ENCODE measurements around the gene ATP6V0B. TPM values are rescaled to one million over a fixed set of nuclear protein-coding genes. Genes with fewer than 3 reads are reported as not detected.

Gene ATP6V0B
- total and polyA plus RNA-seq, 2 donors (not counting 3 experiments of a cell fraction or from before 2014, with no cell fraction given), result 110 to 325 TPM

DNA sequence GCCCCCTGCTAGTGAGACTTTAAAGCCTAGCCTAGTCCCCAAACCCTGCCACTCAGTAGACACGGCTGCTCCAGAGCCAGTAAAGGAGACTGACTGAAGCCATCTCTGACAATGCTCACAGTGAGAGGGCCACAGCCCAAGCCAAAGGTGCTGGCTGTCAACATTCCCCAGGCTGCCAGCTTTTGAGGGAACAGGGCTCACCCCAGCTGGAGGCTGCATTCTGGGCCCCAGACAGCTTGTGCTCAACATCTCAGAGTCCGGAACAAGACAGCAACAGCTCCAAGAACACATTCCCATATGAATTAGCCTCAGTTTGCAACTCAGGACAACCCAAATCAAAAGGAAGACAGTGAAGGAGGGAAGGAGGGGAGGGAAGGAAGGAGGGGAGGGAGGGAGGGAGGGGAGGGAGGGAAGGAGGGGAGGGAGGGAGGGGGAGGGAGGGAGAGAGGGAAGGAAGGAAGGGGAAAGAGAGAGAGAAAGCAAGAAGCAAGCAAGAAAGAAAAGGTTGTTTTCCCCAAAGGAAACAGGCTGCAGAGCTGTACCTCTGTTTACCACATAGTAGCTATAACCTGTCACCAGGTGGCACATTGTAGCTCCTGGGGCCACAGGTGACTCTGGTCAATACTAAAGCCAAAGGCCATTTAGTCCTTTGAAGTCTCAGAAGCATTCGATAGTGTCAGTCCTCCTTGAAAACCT is 35.7 kb upstream of the ATP6V0B start:
- intact Hi-C loops (cut with micrococcal nuclease) (no loop called here), dilution Hi-C loops (cut with MboI; ENCODE audit: extremely low pct_ligation_motif_present, low sequenced_read_pairs) (loop anchor here (25.0 kb wide), 1 partner anchor 177 kb away; no protein-coding TSS in a partner anchor)
- CTCF ChIA-PET, result interaction anchor here (1.4 to 18.1 kb wide), 3 partner anchors 9 to 175 kb away, joined by 5 to 965 read pairs (median 9); no protein-coding TSS in a partner anchor
- H3K27me3 ChIP-seq (ENCODE audit: control insufficient read depth in 2 of 2, insufficient read depth in 2 of 2, low read length in 2 of 2), result peaks cover under 1 to 3% of the 10 kb centered on the region in 2 experiments
- H3K9me3 ChIP-seq (replicated peaks; ENCODE audit: control insufficient read depth, insufficient read depth, low read length), result no peaks in the 10 kb centered on the region
- H3K36me3 ChIP-seq (ENCODE audit: control insufficient read depth in 2 of 2, extremely low read depth in 1 of 2, insufficient read depth in 2 of 2, low read length in 2 of 2), result no peaks in the 10 kb centered on the region
- TF ChIP-seq FOS (IDR thresholded peaks at IDR 0.05; ENCODE audit: borderline replicate concordance, insufficient read depth, low read length) (no peak), POLR2A (IDR thresholded peaks at IDR 0.05; ENCODE audit: low read depth, low read length) (no peak)
- H3K4me2 ChIP-seq (ENCODE audit: insufficient read depth, low read length), result no peak overlapping the region
- H3K79me2 ChIP-seq (ENCODE audit: control insufficient read depth, insufficient read depth, low read length), result no peaks in the 10 kb centered on the region
- no peaks in the 10 kb centered on the region for H4K20me1 ChIP-seq (replicated peaks; ENCODE audit: control insufficient read depth, extremely low read depth, insufficient read depth, low read length)
- no peak for DNase-seq (ENCODE audit: low read depth, low spot score)
- FAIRE-seq, result no peak
- H3K4me1 ChIP-seq (ENCODE audit: control insufficient read depth, extremely low read depth, insufficient read depth, low read length), result no peaks in the 10 kb centered on the region
- H3K9ac ChIP-seq (replicated peaks; ENCODE audit: extremely low read depth, insufficient read depth, low read length), result no peak overlapping the region
- POLR2A ChIA-PET, result no interaction called here
- H3K9me1 ChIP-seq (replicated peaks; ENCODE audit: control insufficient read depth, extremely low read depth, insufficient read depth, low read length), result no peaks in the 10 kb centered on the region
- no TSS peak for BruUV-seq (replicated peaks)
- H3K4me3 ChIP-seq (replicated peaks in 1 of 3; ENCODE audit: insufficient read depth in 1 of 3, low read depth in 1 of 3, low read length in 3 of 3), result no peak overlapping the region
- H3K27ac ChIP-seq (ENCODE audit: insufficient read depth, low read depth, low read length), result no peak overlapping the region
- H2AFZ ChIP-seq (ENCODE audit: low read depth, low read length), result no peak overlapping the region

DNA sequence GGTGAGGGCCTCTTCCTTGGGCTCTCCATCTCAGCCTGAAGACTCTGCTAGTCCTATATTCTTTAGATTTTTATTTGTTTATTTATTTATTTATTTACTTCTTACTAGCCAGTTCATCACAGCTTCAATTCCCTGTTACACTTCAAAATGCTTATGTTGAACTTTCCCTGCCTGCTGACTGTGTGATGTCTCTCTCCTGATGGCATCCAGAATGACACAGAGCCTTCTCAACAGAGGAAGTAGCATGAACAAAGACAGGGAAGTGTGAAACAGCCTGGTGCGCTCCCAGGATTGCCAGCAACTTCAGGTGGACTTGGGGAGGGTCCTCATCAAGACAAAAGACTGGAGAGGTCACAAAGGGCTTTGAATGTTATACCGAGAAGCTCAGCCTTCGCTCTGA is 32.3 kb upstream of the ATP6V0B start:
- Histone ChIP-seq H3K79me2 (ENCODE audit: control insufficient read depth, insufficient read depth, low read length) (peaks cover 3% of the 10 kb centered on the region), H3K27ac (ENCODE audit: insufficient read depth, low read depth, low read length) (no peak overlapping the region), H3K9me1 (replicated peaks; ENCODE audit: control insufficient read depth, extremely low read depth, insufficient read depth, low read length) (no peaks in the 10 kb centered on the region), H3K4me3 (replicated peaks in 1 of 3; ENCODE audit: insufficient read depth in 1 of 3, low read depth in 1 of 3, low read length in 3 of 3) (no peak overlapping the region), H2AFZ (ENCODE audit: low read depth, low read length) (no peak overlapping the region), H3K36me3 (ENCODE audit: control insufficient read depth in 2 of 2, extremely low read depth in 1 of 2, insufficient read depth in 2 of 2, low read length in 2 of 2) (no peaks in the 10 kb centered on the region), H3K9me3 (replicated peaks; ENCODE audit: control insufficient read depth, insufficient read depth, low read length) (no peaks in the 10 kb centered on the region), H3K4me2 (ENCODE audit: insufficient read depth, low read length) (no peak overlapping the region), H3K27me3 (ENCODE audit: control insufficient read depth in 2 of 2, insufficient read depth in 2 of 2, low read length in 2 of 2) (peaks cover 0 to 3% of the 10 kb centered on the region in 2 experiments), H3K4me1 (ENCODE audit: control insufficient read depth, extremely low read depth, insufficient read depth, low read length) (peaks cover 9% of the 10 kb centered on the region), H4K20me1 (replicated peaks; ENCODE audit: control insufficient read depth, extremely low read depth, insufficient read depth, low read length) (no peaks in the 10 kb centered on the region), H3K9ac (replicated peaks; ENCODE audit: extremely low read depth, insufficient read depth, low read length) (no peak overlapping the region)
- BruUV-seq (replicated peaks), result no TSS peak
- no peak for DNase-seq (ENCODE audit: low read depth, low spot score)
- intact Hi-C loops (cut with micrococcal nuclease) (no loop called here), dilution Hi-C loops (cut with MboI; ENCODE audit: extremely low pct_ligation_motif_present, low sequenced_read_pairs) (loop anchor here (25.0 kb wide), 1 partner anchor 180 kb away; no protein-coding TSS in a partner anchor)
- ChIA-PET CTCF (interaction anchor here (3.1 to 7.2 kb wide), 2 partner anchors 8 to 179 kb away, joined by 22 to 93 read pairs; partner anchors contain the start of gene ARTN), POLR2A (no interaction called here)
- TF ChIP-seq FOS (IDR thresholded peaks at IDR 0.05; ENCODE audit: borderline replicate concordance, insufficient read depth, low read length), result no peak
- no peak for TF ChIP-seq POLR2A (IDR thresholded peaks at IDR 0.05; ENCODE audit: low read depth, low read length)
- TF ChIP-seq CTCF (IDR thresholded peaks at IDR 0.05; ENCODE audit: extremely low read depth in 1 of 2, insufficient read depth in 1 of 2, low read depth in 1 of 2, low read length in 2 of 2), result no peak
- no peak for TF ChIP-seq POLR2AphosphoS5 (IDR thresholded peaks at IDR 0.05; ENCODE audit: insufficient read depth, low read depth, low read length)
- TF ChIP-seq MYC (IDR thresholded peaks at IDR 0.05; ENCODE audit: low read depth, low read length), result no peak
- no peak for TF ChIP-seq JUN (IDR thresholded peaks at IDR 0.05; ENCODE audit: borderline replicate concordance, insufficient read depth, insufficient read length, low read depth)
- no peak for TF ChIP-seq MAX (IDR thresholded peaks at IDR 0.05; ENCODE audit: insufficient read depth, insufficient read length)
- no peak for TF ChIP-seq EZH2 (IDR thresholded peaks at IDR 0.05; ENCODE audit: borderline replicate concordance, low read depth, low read length, severe bottlenecking)
- no peak for TF ChIP-seq GATA2 (IDR thresholded peaks at IDR 0.05; ENCODE audit: insufficient read depth, insufficient read length, low read depth, low read length)
- FAIRE-seq, result no peak
